AG04449 (cell line): Measurements from ENCODE around the gene YPEL1.
A peak's percentile ranks its signal among the peaks of the same experiment; 100 is the strongest.
"Not testable (repeated sequence)": the region's sequence is repeated elsewhere in the genome, so short reads cannot be mapped to it uniquely, and the experiment has no call there.

Experiments
- CTCF ChIA-PET: fragments of 350-600 bp; formaldehyde crosslinking; extraction: SDS; loops from one replicate; lab custom pipeline; 2021; ENCODE audit warnings: antibody characterized with exemption; lab: Yijun Ruan, JAX
- POLR2A ChIA-PET: fragments of 400-600, 350-600 bp; formaldehyde crosslinking; extraction: SDS; loops from one replicate; lab custom pipeline; 2020; ENCODE audit warnings: antibody characterized with exemption, inconsistent platforms; lab: Yijun Ruan, JAX
- DNase-seq: peaks from one replicate; pipeline ENCODE4 v3.0.0-alpha.2; 2010; ENCODE audit warnings: low read depth, low spot score
- H3K4me3 ChIP-seq: 2 replicates; pipeline ENCODE4 v1.5.1; 2011; ENCODE audit warnings: low read depth, mild to moderate bottlenecking, control low read depth, low read length
- TF ChIP-seq, protein P1 (sequence below): IDR thresholded peaks from one replicate; pipeline ENCODE4 v1.5.1; 2011; ENCODE audit warnings: mild to moderate bottlenecking, moderate library complexity, low read length, control low read depth, inconsistent platforms; ENCODE audit not compliant: insufficient read depth; ENCODE audit errors: missing control alignments

YPEL1 gene

DNA sequence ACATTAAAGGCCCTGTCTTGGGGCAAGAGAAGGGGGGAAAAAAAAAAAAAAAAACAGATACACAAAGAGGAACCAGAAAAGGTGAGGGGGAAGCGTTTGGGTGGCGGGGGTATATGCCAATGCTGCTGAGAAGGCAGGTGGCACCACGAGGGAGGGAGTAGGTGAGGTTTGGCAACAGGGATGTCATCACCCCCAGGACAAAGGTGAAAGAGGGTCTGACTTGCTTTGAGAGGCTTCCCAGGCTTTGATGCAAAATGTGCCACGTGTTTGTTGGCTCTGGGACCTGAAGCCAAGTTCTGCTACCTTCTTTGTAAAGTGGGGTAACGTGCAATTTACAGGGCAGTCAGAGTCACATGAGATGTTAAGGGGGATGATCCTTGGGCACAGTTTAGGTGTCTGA lies 4.1 kb downstream of the YPEL1 start:
- ChIA-PET POLR2A (no interaction called here), CTCF (interaction anchor here (1.2 kb wide), 1 partner anchor 31 kb away, joined by 3 read pairs; no protein-coding TSS in a partner anchor)
- TF ChIP-seq, protein P1, sequence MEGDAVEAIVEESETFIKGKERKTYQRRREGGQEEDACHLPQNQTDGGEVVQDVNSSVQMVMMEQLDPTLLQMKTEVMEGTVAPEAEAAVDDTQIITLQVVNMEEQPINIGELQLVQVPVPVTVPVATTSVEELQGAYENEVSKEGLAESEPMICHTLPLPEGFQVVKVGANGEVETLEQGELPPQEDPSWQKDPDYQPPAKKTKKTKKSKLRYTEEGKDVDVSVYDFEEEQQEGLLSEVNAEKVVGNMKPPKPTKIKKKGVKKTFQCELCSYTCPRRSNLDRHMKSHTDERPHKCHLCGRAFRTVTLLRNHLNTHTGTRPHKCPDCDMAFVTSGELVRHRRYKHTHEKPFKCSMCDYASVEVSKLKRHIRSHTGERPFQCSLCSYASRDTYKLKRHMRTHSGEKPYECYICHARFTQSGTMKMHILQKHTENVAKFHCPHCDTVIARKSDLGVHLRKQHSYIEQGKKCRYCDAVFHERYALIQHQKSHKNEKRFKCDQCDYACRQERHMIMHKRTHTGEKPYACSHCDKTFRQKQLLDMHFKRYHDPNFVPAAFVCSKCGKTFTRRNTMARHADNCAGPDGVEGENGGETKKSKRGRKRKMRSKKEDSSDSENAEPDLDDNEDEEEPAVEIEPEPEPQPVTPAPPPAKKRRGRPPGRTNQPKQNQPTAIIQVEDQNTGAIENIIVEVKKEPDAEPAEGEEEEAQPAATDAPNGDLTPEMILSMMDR, result no peak
- no peak overlapping the region for H3K4me3 ChIP-seq
- DNase-seq, result no peak

DNA sequence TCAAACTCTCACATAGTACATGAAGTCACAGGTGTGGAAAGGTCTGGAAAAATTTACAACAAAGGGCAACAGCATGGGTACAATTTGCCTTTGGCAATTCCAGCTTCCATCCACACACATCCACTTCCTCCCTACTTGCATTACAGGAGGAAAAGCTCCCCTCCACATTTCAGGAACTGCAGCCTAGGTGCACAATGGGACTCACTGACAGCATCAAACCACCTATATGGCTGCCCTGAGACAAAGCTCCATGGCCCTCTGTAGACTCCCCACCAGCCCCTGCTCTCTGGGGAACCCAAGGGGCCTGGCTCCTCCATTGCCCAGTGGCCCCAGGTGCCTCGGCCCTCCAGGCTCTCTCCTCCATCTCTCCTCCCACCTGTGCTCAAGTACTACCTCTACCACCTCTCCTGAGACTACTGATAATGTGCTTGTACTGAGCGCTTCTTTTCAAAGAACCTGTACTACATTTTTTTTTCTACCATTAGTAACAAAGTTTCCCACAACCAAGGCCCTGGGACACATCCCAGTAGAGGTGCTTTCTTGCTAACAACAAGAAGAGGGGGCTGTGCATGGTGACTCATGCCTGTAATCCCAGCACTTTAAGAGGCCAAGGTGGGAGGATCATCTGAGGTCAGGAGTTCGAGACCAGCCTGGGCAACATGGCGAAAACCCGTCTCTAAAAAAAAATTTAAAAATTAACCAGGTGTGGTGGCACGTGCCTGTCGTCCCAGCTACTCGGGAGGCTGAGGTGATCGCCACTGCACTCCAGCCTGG lies 4.9 kb downstream of the YPEL1 start:
- CTCF ChIA-PET, result no interaction called here
- POLR2A ChIA-PET, result no interaction called here
- TF ChIP-seq, protein P1, result no peak
- H3K4me3 ChIP-seq, result no peak overlapping the region
- DNase-seq, result no peak

DNA sequence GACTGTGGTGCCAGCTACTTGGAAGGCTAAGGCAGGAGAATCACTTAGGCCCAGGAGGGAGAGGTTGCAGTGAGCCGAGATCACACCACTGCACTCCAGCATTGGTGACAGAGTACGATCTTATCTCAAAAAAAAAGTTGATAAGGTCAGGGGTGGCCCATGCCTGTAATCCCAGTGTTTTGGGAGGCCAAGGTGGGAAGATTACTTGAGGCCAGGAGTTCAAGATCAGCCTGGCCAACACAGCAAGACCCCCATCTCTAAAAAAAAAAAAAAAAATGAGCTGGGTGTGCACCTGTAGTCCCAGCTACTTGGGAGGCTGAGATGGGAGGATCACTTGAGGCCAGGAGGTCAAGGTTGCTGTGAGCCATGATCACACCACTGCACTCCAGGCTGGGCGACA lies 6.4 kb downstream of the YPEL1 start:
- DNase-seq, CTCF ChIA-PET, H3K4me3 ChIP-seq, POLR2A ChIA-PET: not testable (repeated sequence)

DNA sequence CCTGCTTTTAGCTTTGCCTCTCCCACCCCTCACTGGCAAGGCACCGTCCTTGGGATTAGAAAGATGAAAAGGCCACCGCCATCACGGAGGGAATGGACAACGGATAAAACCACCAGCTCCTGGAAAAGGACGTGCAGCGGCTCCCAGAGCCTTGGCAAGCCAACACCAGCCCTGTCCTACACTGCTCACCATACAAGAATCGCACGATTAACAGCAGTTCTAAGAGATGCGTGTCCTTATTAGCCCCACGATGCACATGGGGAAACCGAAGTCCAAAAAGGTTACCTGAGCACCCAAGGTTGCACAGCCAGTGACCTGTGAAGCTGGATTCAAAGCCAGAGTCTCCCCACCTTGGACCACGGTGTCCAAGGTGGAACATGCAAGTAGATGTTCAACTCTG lies 7.3 kb downstream of the YPEL1 start:
- ChIA-PET CTCF (interaction anchor here (1.1 kb wide), 1 partner anchor 15 kb away, joined by 3 read pairs; no protein-coding TSS in a partner anchor), POLR2A (no interaction called here)
- H3K4me3 ChIP-seq, result no peak overlapping the region
- no peak for DNase-seq
- TF ChIP-seq, protein P1, result no peak

DNA sequence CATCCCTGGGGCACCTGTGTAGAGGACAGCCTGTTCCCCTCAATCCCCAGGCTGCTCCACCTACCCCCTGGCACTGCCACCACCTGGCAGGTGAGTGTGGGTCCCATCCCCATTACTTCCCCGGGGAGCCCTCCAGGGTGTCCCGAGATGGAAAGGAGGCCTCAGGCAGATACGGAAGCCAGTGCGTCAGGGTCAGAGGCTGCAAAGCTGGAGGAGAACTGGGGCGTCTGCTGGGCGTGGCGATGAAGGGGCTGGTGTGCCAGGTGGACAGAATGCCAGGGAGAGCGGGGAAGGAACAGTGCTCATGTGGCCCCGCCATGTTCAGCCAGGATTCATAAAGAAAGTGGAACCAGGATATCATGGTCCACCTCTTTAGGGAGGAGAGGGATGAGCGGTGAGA lies 7.8 kb downstream of the YPEL1 start:
- ChIA-PET POLR2A (no interaction called here), CTCF (interaction anchor here (1.1 kb wide), 1 partner anchor 14 kb away, joined by 3 read pairs; no protein-coding TSS in a partner anchor)
- no peak overlapping the region for H3K4me3 ChIP-seq
- no peak for DNase-seq
- TF ChIP-seq, protein P1, result no peak

DNA sequence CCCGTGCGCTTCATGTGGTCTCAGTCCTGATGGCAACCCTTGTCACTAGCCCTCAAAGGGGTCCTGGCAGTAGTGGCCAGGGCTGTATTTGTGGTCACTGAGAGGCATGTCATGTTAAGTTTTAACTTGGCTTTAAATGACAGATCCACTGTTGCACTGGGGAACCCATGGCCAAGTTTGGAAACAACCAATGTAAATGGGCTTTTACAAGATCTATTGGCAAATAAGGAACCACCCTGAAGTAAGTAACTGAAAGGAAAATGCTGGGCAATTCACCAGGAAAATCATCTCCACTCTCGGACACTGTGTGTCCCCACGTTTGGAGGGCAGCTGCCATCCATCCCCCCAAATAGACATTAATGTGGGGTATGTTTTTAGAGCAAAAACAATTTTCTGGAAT lies 8.4 kb downstream of the YPEL1 start:
- ChIA-PET CTCF (no interaction called here), POLR2A (no interaction called here)
- no peak for DNase-seq
- TF ChIP-seq, protein P1, result no peak
- no peak overlapping the region for H3K4me3 ChIP-seq

DNA sequence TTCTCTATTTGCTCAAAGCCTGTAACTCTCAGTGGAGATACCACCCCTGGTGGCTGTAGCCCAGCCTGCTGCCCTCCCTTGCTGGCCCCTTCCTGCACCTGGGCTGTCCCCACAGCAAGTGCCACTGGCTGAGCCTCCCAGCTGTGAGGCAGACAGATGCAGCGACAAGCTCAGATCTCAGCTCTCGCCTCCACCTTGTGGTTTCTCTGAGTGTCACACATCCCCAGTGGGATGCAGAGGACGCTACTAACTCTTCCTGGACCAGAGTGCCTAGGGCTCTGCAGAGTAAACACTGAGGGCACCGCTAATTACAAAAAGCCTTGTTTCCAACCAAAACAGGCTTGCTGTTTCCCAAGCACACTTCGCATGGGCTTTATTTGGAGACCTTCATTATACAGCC lies 8.9 kb downstream of the YPEL1 start:
- POLR2A ChIA-PET, result interaction anchor here (0.5 kb wide), 1 partner anchor 1218 kb away, joined by 4 read pairs; no protein-coding TSS in a partner anchor
- TF ChIP-seq, protein P1, result peak; percentile 18
- DNase-seq, result no peak
- H3K4me3 ChIP-seq, result no peak overlapping the region
- CTCF ChIA-PET, result no interaction called here
